Uterus (tissue), 2 donors: Measurements from ENCODE around the gene SEC31B.

Experiments
- CTCF ChIP-seq, 4 experiments: fragments of 200-600 bp in 2 of 4; fragments of 450-650 bp in 2 of 4; sonication (generic) in 2 of 4; IDR thresholded peaks; one replicate each; pipeline ENCODE4 v1.5.1; 2016 to 2019; ENCODE audit warnings: antibody characterized with exemption in 4 of 4, mild to moderate bottlenecking in 2 of 4, moderate library complexity in 1 of 4
- POLR2A ChIP-seq, 2 donors: fragments of 450-650 bp; IDR thresholded peaks; one replicate each; pipeline ENCODE4 v1.6.1; 2016; ENCODE audit warnings: antibody characterized with exemption in 2 of 2, mild to moderate bottlenecking in 1 of 2, moderate library complexity in 1 of 2

GRCh38 chr10:100489396-100489795 lies 30.3 kb downstream of the SEC31B start:
- no peak for TF ChIP-seq POLR2A (IDR thresholded peaks at IDR 0.05)
- TF ChIP-seq CTCF (IDR thresholded peaks at IDR 0.05): no peak
